NCI-H510A (cell line): ENCODE results near the gene C5AR2.
A peak's percentile ranks its signal among the peaks of the same experiment; 100 is the strongest.
"Not testable (repeated sequence)": the region's sequence is repeated elsewhere in the genome, so short reads cannot be mapped to it uniquely, and the experiment has no call there.

Source experiments
- DNase-seq: peaks from one replicate; lab custom pipeline; 2025; lab: John Stamatoyannopoulos, UW

Gene C5AR2

DNA sequence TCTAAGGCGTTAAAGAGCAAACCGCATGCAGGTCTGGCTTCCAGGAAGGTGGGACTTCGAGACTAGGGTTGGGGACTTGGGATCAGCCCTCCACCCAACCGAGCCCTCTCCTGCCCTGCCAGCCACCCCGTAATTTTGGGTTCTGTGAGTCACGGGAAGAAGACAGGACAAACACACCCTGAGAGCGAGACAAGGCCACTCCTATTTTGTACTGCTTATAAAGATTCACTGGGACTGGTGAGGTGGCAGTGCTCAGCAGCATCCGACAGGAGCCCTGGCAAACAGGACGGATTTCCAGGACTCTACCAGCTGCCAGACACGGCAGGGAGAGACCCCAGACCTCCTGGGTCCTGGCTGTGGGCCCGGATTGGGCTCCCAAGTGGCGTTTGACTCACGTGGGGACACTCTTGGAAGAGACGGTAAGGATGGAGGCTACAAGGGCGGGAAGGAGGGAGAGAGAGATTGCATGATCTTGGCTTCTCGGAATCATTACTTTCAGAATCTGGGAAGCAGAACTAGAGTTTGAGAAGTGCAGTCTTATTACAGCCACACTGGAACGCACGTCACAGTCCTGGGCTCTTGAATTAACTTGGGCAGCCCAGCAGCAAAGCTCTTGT, at the start of gene C5AR2:
C5AR2 (plus strand) TSS at position 245 of the 617 bp plus-strand sequence. CDS start 8,625 bp downstream, outside the sequence.
- no peak for DNase-seq

DNA sequence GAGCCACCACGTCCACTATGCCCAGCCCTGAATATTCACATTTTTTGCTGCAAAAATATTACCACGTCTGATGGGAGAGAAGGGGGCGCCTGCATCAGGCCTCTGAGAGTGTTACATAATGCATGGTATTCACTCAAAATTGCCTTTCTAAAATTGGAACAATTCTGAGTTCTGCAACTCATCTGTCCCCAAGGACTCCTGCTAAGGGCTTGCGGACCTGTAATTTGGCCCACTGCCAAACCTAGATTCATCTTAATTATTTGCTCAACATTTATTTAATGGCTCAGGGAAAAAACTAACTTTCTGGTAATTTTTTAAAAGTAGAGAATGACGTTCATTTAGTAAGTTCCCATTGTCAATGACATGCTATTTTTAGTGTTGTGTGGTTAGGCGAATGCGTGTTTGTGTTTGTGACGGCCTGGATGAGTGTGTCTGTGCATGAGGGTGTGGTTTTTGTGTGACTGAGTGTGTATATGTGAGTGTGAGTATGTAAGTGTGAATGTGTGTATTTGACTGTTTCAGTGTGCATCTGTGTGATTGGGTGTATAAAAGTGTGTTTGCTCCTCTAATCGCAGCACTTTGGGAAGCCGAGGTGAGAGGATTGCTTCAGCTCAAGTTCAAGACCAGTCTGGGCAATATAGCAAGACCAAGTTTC, 48.4 kb upstream of the C5AR2 start:
- DNase-seq = no peak

DNA sequence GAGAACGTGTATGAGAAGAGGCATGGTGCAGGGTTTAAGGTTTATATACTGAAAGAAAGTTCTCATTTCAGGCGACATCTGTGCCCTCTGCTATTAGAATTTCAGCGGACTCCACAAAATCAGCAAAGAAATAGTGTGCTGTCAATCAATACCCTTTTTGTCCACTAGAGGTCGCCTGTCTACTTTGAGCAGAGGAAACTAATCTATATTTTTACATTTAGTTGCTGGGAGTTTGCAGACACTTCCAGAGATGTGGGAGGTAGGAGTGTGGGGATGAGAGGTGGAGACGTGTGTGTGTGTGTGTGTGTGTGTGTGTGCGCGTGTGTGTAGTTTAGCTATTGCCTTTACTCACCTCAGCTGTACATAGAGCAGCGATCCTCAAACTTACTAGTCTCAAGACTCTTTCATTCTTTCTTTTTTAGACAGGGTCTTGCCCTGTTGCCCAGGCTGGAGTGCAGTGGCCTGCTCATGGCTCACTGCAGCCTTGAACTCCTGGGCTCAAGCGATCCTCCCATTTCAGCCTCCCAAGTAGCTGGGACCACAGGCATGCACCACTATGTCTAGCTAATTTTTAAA, 47.6 kb upstream of the C5AR2 start:
- no peak for DNase-seq

DNA sequence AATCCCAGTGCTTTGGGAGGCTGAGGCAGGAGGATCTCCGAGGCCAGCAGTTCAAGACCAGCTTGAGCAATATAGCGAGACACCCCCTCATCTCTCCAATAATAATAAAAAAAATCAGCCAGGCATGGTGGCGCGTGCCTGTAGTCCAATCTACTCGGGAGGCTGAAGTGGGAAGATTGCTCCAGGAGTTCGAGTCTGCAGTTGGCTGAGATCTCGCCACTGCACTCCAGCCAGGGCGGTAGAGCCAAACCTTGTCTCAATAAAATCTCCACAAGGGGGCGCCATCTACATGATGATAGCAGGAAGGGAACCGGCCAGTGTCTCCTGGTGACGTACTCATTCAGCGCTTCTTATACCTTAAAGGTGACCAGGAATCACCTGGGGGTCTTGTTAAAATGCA, 35.9 kb upstream of the C5AR2 start:
- peak; percentile 80 for DNase-seq

DNA sequence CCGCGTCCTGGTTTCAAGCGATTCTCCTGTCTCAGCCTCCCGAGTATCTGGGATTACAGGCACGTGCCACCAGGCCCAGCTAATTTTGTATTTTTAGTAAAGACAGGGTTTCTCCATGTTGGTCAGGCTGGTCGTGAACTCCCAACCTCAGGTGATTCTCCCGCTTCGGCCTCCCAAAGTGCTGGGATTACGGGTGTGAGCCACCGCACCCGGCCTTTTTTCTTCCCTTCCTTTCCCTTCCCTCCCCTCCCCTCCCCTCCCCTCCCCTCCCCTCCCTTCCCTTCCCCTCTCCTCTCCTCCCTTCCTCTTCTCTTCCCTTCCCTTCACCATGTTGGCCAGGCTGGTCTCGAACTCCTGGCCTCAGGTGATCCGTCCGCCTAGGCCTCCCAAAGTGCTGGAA, 31.1 kb upstream of the C5AR2 start:
- not testable (repeated sequence) for DNase-seq

DNA sequence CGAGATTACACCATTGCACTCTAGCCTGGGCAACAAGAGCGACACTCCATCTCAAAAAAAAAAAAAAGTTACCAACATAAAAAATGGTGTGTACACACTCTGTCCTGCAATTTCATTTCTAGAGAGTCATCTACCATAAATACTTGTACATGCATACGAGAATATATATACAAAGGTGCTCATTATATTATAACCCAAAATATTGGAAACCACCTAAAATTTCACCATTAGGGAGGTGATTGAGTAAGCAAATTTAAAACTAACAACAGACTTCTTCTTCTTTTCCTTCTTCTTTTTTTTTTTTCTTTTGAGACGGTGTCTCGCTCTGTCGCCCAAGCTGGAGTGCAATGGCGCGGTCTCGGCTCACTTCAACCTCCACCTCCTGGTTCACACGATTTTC, 29.7 kb upstream of the C5AR2 start:
- no peak for DNase-seq

DNA sequence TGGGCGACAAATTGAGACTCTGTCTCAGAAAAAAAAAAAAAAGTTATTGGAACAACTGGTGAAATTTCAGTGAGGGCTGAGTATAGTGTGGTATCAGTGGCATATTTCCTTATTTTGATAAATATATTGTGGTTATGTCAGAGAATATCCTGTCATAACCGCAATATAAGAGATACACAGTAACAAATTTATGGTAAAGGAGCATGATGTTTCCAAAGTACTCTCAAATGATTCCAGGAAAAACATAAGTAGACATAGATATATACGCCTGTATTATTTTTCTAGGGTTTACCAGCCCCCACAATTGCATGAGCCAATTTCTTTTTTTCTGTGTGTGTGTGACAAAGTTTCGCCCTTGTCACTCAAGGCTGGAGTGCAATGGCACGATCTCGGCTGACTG, 28.0 kb upstream of the C5AR2 start:
- no peak for DNase-seq

DNA sequence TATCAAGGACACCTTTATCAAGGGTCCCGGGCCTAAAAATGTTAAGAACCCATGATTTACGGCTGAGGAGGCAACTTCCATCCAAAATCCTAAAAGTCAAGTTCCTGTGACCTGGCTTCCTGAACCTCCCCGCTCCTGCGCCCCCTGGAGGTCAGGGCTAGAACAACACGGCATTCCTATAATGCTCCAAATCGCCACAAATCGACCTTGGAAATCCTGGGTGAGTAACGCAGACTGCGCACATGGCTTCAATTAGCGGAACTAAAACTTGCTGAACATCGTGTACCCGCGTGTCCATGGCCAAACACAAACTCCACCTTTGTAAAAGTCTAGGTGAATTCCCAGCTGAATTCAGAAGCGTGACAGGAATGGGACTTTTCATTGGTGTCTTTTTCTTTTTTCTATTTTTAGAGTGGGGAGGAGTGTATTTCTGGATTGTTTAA, 26.6 kb upstream of the C5AR2 start:
- DNase-seq = no peak

DNA sequence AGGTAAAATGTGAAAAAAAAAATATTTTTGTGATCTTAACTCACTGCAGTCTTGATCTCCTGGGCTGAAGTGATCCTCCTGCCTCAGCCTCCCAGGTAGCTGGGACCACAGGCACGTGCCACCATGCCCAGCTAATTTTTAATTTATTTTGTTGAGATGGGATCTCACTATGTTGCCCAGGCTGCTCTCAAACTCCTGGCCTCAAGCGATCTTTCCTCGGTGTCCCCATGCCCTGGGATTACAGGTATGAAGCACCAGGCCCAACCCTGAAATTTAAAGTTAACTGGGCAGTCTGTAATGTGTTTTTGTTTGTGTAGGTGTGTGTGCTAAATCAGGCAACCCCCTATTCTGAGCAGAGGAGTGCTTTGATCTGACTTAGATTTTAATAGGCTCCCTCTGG, 25.7 kb upstream of the C5AR2 start:
- no peak for DNase-seq

DNA sequence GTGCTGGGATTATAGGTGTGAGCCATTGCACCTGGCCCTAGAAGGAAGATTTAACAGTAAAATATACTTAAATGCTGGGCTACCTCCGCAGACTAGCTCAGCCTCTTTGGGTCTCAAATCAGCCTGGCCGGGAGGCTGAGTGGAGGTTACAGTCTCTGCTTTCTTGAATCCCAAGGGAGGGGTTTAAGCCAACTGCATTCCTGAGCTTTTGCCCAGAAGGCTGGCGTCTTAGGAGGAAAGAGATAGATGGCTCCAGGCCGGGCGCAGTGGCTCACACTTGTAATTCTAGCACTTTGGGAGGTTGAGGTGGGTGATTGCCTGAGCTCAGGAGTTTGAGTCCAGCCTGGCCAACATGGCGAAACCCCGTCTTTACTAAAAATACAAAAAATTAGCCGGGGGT, 22.9 kb upstream of the C5AR2 start:
- no peak for DNase-seq

DNA sequence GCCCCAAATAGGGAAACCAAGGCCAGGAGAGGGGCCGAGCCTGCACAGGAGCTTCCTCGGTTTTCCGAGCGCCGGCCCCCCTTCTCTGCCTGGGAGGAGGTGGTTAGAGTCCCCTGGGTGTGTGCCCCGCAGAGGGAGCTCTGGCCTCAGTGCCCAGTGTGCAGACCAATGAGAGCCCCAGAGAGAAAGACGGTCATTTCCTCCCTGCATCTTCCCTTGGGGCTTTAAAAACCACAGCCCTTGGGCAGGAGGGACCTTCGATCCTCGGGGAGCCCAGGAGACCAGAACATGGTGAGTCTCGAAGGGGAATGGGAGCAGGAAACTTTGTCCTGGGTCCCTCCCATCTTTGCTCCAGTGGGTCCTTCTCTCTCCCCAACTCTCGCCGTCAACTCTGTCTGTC, 22.4 kb upstream of the C5AR2 start, which contains the start of gene C5AR1:
C5AR1 (plus strand) TSS at position 254 of the 400 bp plus-strand sequence; CDS start at position 289, 35 bp downstream.
- no peak for DNase-seq

DNA sequence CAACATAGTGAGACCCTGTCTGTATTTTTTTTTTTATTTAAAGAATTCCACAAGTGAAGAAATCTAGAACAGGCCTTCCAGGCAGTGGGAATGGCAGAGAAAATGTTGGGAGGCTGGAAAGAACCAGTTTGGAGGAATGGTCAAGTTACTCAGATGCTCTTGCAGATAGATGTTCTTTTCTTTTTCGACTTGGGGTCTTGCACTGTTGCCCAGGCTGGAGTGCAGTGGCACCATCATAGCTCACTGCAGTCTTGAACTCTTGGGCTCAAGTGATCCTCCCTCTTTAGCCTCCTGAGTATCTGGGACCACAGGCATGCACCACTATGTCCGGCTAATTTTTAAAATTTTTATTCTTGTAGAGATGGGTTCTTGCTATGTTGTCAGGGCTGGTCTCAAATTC, 21.7 kb upstream of the C5AR2 start:
- DNase-seq = no peak

DNA sequence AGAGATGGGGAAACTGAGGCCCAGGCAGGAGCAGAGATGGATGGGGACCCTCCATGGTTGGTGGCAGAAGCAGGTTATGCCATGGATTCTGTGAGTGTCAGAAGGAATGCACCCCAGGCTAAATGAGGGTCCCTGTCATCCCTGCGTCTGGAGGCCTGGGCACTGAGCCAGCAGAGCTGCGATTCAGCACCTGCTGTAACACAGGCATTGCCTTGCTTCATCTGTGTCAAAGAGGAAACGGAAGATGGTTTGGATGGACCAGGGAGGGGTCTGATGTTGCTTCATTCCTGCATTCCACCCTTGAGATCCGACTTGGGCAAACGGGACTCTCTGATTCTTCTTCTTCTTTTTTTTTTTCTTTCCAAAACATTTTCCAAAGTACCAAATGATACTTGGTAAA, 21.2 kb upstream of the C5AR2 start:
- DNase-seq = no peak

DNA sequence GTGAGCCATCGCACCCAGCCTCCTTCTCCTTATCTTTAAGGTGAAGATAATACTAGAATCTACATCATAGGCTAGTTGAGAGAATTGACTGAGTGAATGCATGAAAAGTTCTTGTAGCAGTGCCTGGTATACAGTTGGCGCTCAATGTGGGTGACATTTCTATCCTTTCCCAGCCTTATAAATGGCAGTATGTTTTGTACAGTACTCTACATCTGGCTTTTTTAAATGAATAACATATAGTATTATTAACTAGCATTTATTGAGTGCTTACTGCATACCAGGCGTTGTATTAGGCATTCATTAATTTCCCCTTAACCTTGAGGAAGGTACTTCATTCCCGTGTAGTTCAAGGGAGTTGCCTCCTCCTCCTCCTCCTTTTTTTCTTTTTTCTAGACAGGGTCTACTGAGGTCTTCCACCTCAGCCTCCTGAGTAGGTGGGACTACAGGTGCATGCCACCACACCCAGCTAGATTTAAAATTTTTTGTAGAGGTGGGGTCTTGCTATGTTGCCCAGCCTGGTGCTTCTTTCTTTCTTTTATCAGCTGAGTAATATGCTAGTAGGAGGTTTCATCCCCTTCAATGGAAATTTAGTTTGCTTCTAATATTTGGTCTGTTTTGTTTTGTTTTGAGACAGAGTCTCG, 19.5 kb upstream of the C5AR2 start:
- DNase-seq = no peak

DNA sequence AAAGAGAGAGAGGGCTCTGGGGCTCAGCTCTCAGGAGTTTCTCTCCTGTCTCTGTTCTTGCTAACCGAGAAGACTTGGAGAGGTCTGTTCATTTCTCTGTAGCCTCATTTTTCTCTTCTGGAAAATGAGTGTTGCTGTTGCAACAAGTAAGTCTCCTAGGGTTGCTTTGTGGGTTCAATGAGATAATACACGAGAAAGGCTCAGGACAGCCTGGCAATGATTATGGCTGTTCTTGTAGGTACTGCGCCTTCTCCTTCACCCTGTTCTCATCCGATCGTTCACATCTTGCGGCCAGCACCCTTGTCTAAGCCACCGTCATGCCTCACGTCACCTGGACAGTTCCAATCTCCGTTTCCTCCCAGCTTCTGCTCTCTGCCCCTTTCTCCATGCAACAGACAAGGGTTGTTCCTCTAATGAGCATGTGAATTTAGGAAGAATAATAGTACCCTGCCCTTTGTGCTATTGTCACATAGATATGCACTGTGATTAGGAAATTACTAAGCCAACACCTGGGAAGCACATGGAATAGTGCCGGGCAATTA, 18.1 kb upstream of the C5AR2 start:
- no peak for DNase-seq

DNA sequence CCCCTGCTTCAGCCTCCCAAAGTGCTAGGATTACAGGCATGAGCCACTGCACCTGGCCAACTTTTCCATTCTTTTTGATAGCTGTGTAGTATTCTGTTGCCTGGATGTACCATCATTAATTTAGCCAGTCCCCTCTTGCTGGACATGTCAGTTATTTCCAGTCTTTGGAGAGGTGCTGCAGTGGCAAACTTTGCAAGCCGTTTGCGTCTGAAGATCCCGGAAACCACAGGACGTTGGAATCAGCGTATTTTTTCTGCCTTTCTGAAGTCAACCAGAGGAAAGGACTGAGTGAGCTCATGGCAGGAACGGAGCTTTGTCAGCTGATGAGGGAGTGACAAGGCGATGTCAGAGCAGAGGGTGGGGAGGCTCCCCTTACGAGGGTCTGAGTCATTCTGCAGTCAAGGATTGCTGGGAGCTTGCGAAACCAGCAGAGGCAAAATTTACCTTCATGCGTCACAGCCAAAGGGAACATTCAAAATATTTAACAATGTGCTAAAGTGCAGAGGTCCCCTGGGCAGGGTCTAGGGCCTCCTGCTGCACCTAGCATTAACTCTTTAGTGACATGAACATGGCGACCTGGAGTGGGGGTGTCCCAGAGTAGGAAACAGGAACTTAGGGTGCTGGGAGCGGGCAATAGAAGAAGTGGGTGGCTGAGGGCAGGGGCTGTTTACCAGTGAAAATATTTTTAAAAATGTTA, 16.7 kb upstream of the C5AR2 start:
- no peak for DNase-seq

DNA sequence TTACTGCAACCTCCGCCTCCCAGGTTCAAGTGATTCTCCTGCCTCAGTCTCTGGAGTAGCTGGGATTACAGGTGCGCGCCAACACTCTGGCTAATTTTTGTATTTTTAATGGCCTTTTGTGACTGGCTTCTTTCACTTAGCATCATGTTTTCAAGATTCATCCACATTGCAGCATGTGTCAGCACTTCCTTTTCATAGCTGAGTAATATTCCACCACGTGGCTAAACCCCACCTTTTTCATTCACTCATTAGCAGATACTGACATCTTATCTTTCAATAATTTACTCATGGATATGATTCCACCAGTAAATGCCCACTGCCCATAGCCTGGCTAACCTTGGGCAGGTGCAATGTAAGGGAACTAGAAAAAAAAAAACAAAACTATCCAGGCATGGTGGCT, 15.5 kb upstream of the C5AR2 start:
- DNase-seq = no peak

DNA sequence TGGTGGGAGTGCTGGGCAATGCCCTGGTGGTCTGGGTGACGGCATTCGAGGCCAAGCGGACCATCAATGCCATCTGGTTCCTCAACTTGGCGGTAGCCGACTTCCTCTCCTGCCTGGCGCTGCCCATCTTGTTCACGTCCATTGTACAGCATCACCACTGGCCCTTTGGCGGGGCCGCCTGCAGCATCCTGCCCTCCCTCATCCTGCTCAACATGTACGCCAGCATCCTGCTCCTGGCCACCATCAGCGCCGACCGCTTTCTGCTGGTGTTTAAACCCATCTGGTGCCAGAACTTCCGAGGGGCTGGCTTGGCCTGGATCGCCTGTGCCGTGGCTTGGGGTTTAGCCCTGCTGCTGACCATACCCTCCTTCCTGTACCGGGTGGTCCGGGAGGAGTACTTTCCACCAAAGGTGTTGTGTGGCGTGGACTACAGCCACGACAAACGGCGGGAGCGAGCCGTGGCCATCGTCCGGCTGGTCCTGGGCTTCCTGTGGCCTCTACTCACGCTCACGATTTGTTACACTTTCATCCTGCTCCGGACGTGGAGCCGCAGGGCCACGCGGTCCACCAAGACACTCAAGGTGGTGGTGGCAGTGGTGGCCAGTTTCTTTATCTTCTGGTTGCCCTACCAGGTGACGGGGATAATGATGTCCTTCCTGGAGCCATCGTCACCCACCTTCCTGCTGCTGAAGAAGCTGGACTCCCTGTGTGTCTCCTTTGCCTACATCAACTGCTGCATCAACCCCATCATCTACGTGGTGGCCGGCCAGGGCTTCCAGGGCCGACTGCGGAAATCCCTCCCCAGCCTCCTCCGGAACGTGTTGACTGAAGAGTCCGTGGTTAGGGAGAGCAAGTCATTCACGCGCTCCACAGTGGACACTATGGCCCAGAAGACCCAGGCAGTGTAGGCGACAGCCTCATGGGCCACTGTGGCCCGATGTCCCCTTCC, 11.8 kb upstream of the C5AR2 start:
- no peak for DNase-seq

DNA sequence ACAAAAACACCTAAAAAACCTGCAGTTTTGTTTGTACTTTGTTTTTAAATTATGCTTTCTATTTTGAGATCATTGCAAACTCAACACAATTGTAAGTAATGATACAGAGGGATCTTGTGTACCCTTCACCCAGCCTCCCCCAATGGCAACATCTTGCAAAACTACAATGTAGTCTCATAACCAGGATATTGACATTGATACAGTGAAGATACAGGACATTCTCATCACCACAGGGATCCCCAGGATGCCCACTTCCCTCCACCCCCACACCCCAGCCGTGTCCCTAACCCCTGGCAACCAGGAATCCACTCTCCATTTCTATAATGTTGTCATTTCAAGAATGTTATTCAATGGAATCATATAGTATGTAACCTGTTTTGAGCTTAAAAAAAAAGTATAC, 10.3 kb upstream of the C5AR2 start:
- DNase-seq = no peak

DNA sequence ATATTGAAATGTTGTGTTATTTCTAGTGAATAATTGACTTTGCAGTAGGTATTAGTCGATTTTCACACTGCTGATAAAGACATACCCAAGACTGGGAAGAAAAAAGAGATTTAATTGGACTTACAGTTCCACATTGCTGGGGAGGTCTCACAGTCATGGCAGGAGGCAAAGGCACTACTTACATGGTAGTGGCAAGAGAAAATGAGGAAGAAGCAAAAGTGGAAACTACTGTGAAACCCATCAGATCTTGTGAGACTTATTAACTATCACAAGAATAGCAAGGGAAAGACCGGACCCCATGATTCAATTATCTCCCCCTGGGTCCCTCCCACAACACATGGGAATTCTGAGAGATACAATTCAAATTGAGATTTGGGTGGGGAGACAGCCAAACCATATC, 9.9 kb upstream of the C5AR2 start:
- no peak for DNase-seq

DNA sequence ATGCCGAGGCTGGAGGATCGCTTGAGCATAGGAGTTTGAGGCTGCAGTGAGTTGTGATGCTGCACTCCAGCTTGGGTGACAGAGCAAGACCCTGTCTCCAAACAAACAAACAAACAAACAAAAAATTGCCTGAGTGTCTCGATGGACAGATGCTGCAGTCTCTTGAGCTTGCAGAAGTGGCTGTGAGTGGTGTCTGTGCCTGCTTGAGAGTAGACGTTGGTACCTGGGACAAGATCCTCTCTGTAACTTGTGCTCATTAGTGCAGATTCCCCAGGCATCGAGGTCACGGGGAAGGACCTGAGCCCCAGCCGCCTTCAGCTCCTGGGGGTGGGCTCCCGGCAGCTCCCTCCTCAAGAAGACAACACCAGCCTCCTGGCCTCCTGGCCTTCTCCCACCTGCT, 8.6 kb upstream of the C5AR2 start:
- no peak for DNase-seq
